Astrocyte of the spinal cord (primary cell): ENCODE measurements around the gene ATG7.

Source experiments
- DNase-seq: peaks from one replicate; pipeline ENCODE4 v3.0.0; 2011; ENCODE audit warnings: low read depth, low spot score
- H3K4me3 ChIP-seq: 2 replicates; pipeline ENCODE4 v1.5.1; 2011; ENCODE audit warnings: low read depth, mild to moderate bottlenecking, low read length, moderate library complexity
- CTCF ChIP-seq: IDR thresholded peaks from 2 replicates; pipeline ENCODE4 v1.5.1; 2012; ENCODE audit warnings: low read depth, mild to moderate bottlenecking, low read length, inconsistent platforms
- in situ Hi-C: cut with HindIII; loops from 2 replicates; pipeline ENCODE4 v1.10.0; 2017; ENCODE audit warnings: low sequenced_read_pairs

The ATG7 gene

GRCh38 chr3:11312166-11312565, 40.0 kb downstream of the ATG7 start:
- in situ Hi-C loops: no loop called here
- TF ChIP-seq CTCF: no peak
- no peak for DNase-seq
- no peak overlapping the region for H3K4me3 ChIP-seq

- no peak for DNase-seq
- in situ Hi-C loops: no loop called here
- TF ChIP-seq CTCF: no peak
- no peak overlapping the region for H3K4me3 ChIP-seq
Measured at GRCh38 chr3:11317300-11317699, 45.1 kb downstream of the ATG7 start.

- TF ChIP-seq CTCF: no peak
- in situ Hi-C loops: no loop called here
Measured at GRCh38 chr3:11322931-11323330, 50.7 kb downstream of the ATG7 start.

GRCh38 chr3:11323813-11324212, 51.6 kb downstream of the ATG7 start:
- DNase-seq: peak; percentile 43
- H3K4me3 ChIP-seq: no peak overlapping the region
- in situ Hi-C loops: no loop called here
- TF ChIP-seq CTCF: no peak

More at GRCh38 chr3:11322931-11323330, 50.7 kb downstream of the ATG7 start:
- DNase-seq: no peak
- no peak overlapping the region for H3K4me3 ChIP-seq

GRCh38 chr3:11327619-11328018, 55.4 kb downstream of the ATG7 start:
- in situ Hi-C loops: no loop called here
- TF ChIP-seq CTCF: no peak
- no peak overlapping the region for H3K4me3 ChIP-seq
- no peak for DNase-seq

- in situ Hi-C loops: no loop called here
Measured at GRCh38 chr3:11328196-11328945, 56.2 kb downstream of the ATG7 start.

More at GRCh38 chr3:11328196-11328945, 56.2 kb downstream of the ATG7 start:
- H3K4me3 ChIP-seq: no peak overlapping the region
- no peak for DNase-seq
- no peak for TF ChIP-seq CTCF
